K562 (cell line): ENCODE results near the gene ABCB6. TPM values are rescaled to one million over a fixed set of nuclear protein-coding genes. Genes with fewer than 3 reads are reported as not detected.

Source experiments
- BRCA1 ChIP-seq, 2 experiments: fragments of 450-650 bp in 1 of 2; sonication (generic) in 1 of 2; formaldehyde crosslinking in 1 of 2; IDR thresholded peaks; 2 replicates each; pipeline versions ENCODE4 v1.5.0 to v1.6.1; 2017 to 2020; ENCODE audit warnings: mild to moderate bottlenecking in 1 of 2, missing genetic modification reagents in 1 of 2
- CBX3 ChIP-seq, 2 experiments: IDR thresholded peaks; 1 replicate in 1 of 2; 2 replicates in 1 of 2; pipeline ENCODE4 v1.6.1; 2012; ENCODE audit warnings: inconsistent platforms in 2 of 2, low read length in 2 of 2, borderline replicate concordance in 1 of 2, control low read depth in 1 of 2
- CTBP1 ChIP-seq: fragments of 450-650 bp; IDR thresholded peaks from 2 replicates; pipeline ENCODE4 v1.6.1; 2016; ENCODE audit warnings: borderline replicate concordance
- EZH2 ChIP-seq: IDR thresholded peaks from 2 replicates; pipeline ENCODE4 v1.6.1; 2012; ENCODE audit warnings: low read depth, mild to moderate bottlenecking, inconsistent platforms, low read length, borderline replicate concordance
- GATA2 ChIP-seq: sonication (generic); formaldehyde crosslinking; IDR thresholded peaks from 2 replicates; pipeline ENCODE4 v1.4.0; 2020; ENCODE audit warnings: mild to moderate bottlenecking, missing genetic modification reagents
- GTF2F1 ChIP-seq: IDR thresholded peaks from 2 replicates; pipeline ENCODE4 v1.6.1; 2011; ENCODE audit warnings: low read depth, low read length, improper control_type of control experiment
- HCFC1 ChIP-seq: IDR thresholded peaks from 2 replicates; pipeline ENCODE4 v1.6.1; 2012; ENCODE audit warnings: low read depth, low read length, improper control_type of control experiment
- PYGO2 ChIP-seq: fragments of 450-650 bp; IDR thresholded peaks from 2 replicates; pipeline ENCODE4 v1.6.1; 2016; ENCODE audit warnings: mild to moderate bottlenecking, missing genetic modification characterization, moderate library complexity, missing compliant biosample characterization
- SIN3A ChIP-seq, 2 experiments: fragments of 150-350 bp in 1 of 2; IDR thresholded peaks; 2 replicates each; pipeline ENCODE4 v1.6.1; 2011 to 2016; ENCODE audit warnings: borderline replicate concordance in 2 of 2, low read depth in 2 of 2, low read length in 2 of 2, mild to moderate bottlenecking in 2 of 2, moderate library complexity in 2 of 2; ENCODE audit not compliant: control insufficient read depth in 1 of 2
- SPI1 ChIP-seq: IDR thresholded peaks from 2 replicates; pipeline ENCODE4 v1.6.1; 2011; ENCODE audit warnings: low read depth, low read length, control low read depth, borderline replicate concordance
- TCF3 ChIP-seq: sonication (generic); formaldehyde crosslinking; IDR thresholded peaks from 2 replicates; pipeline ENCODE4 v1.4.0; 2020; ENCODE audit warnings: mild to moderate bottlenecking, missing genetic modification reagents
- TRIM24 ChIP-seq, 2 experiments: fragments of 450-650 bp; IDR thresholded peaks; 2 replicates each; pipeline ENCODE4 v1.6.1; 2016
- ZC3H4 ChIP-seq: sonication (generic); formaldehyde crosslinking; IDR thresholded peaks from 2 replicates; pipeline ENCODE4 v1.9.0; 2021; ENCODE audit warnings: missing genetic modification reagents, borderline replicate concordance
- ZC3H8 ChIP-seq: fragments of 450-650 bp; IDR thresholded peaks from 2 replicates; pipeline ENCODE4 v1.6.1; 2017
- ZFP36 ChIP-seq: fragments of 150-350 bp; IDR thresholded peaks from 2 replicates; pipeline ENCODE4 v1.6.1; 2018; ENCODE audit warnings: low read length, low read depth; ENCODE audit not compliant: partially characterized antibody
- ZNF197 ChIP-seq: fragments of 200-800 bp; sonication (Bioruptor generic); IDR thresholded peaks from 2 replicates; pipeline ENCODE4 v1.6.1; 2016; ENCODE audit warnings: low read depth, missing genetic modification characterization, missing compliant biosample characterization
- ZNF785 ChIP-seq: fragments of 250-450 bp; sonication (Bioruptor Pico); IDR thresholded peaks from 2 replicates; pipeline ENCODE4 v1.4.0; 2020; ENCODE audit warnings: mild to moderate bottlenecking
- polyA plus RNA-seq, 8 experiments: library from polyadenylated mRNA; depleted of rRNA in 4 of 8; stranded (reverse) in 5 of 8; unstranded in 3 of 8; fragments of >200 nt; fragmentation: Nextera tagmentation in 2 of 8; fragmentation: Illumina TruSeq in 1 of 8; extraction: Ambion mirVana in 2 of 8; extraction: Trizol in 1 of 8; gene quantifications; 2 replicates each; pipeline versions ENCODE4 v1.2.1 to v1.2.3, GENCODE V29; 2011 to 2014; ENCODE audit warnings: inconsistent platforms in 1 of 8, missing spikeins in 1 of 8
- total RNA-seq, 7 experiments: library from RNA; depleted of rRNA in 6 of 7; stranded (reverse); fragments of >200 nt in 6 of 7; fragmentation: Illumina TruSeq in 2 of 7; extraction: Trizol in 2 of 7; gene quantifications; 2 replicates each; pipeline versions ENCODE4 v1.2.1 to v1.2.3, GENCODE V29; 2011 to 2021; ENCODE audit warnings: low replicate concordance in 1 of 7
- TF ChIP-seq, protein P1 (sequence below), 3 experiments: fragments of 200-800 bp in 1 of 3; fragments of 250-450 bp in 1 of 3; fragments of 450-650 bp in 1 of 3; sonication (Bioruptor Pico) in 1 of 3; sonication (Bioruptor generic) in 1 of 3; formaldehyde crosslinking in 1 of 3; IDR thresholded peaks; 2 replicates each; pipeline versions ENCODE4 v1.6.1 to v1.8.0; 2016 to 2022; ENCODE audit warnings: mild to moderate bottlenecking in 2 of 3, missing genetic modification characterization in 2 of 3, missing compliant biosample characterization in 1 of 3, moderate library complexity in 1 of 3
- TF ChIP-seq, protein P2 (sequence below): fragments of 150-350 bp; conservative IDR thresholded peaks from 2 replicates; pipeline ENCODE4 v1.6.1; 2014; ENCODE audit warnings: low read length
- TF ChIP-seq, protein P3 (sequence below): IDR thresholded peaks from 2 replicates; pipeline ENCODE4 v1.6.1; 2014; ENCODE audit warnings: antibody characterized with exemption

The ABCB6 gene
- total and polyA plus RNA-seq, 9 of the 15 experiments (the other 6 are each of a cell fraction or from before 2014, with no cell fraction given): 3.7 to 29.8 (median 16.8) TPM

DNA sequence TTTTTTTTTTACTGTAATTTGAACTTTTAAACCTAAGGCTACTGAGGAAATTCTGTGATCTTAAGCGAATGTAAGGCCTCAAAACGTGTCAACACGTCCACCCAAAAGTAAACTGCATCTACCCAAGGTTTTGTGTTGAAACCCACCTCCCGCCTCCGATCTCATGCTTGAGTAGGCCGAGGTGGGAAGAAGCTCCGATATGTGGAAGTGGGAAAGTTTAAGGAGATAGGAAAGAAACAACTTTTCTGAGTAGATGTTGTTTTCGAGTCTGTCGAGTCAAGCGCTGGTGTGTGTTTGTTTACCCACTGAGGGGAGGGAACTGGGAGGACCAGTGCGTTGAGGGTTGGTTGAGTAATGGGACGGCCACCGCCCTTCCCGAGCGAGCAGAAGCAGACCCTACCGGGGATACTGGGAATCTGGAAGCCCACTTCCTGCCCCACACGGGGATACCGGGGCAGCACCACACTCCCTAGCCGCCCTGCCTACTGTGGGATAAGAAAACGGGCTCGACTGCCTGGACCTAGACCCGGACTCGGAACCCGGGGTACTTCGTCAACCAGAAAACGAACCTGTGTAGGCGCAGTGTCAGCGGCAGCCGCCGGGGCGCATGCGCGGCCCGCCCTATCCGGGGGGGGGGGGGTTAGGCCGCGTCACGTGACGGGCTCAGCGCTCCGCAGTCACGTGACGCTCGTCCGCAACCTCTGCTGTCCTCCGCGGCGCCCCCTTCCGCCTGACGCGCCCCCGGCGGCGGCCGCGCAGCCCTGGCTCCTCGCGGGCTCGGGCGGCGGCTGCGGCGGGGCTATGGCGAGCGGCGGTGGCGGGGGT, 41.0 kb downstream of the ABCB6 start, which contains the start of gene RETREG2 (continued):
- TF ChIP-seq, protein P1, sequence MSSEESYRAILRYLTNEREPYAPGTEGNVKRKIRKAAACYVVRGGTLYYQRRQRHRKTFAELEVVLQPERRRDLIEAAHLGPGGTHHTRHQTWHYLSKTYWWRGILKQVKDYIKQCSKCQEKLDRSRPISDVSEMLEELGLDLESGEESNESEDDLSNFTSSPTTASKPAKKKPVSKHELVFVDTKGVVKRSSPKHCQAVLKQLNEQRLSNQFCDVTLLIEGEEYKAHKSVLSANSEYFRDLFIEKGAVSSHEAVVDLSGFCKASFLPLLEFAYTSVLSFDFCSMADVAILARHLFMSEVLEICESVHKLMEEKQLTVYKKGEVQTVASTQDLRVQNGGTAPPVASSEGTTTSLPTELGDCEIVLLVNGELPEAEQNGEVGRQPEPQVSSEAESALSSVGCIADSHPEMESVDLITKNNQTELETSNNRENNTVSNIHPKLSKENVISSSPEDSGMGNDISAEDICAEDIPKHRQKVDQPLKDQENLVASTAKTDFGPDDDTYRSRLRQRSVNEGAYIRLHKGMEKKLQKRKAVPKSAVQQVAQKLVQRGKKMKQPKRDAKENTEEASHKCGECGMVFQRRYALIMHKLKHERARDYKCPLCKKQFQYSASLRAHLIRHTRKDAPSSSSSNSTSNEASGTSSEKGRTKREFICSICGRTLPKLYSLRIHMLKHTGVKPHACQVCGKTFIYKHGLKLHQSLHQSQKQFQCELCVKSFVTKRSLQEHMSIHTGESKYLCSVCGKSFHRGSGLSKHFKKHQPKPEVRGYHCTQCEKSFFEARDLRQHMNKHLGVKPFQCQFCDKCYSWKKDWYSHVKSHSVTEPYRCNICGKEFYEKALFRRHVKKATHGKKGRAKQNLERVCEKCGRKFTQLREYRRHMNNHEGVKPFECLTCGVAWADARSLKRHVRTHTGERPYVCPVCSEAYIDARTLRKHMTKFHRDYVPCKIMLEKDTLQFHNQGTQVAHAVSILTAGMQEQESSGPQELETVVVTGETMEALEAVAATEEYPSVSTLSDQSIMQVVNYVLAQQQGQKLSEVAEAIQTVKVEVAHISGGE (CRISPR knock-in tag; IDR thresholded peaks at IDR 0.05): peak in 2 of 3 experiments; percentile 64 to 80; a peak in 4 of 6 replicates
- TF ChIP-seq SPI1 (peak; percentile 48; the same call in 1 of the 2 replicates), CBX3 (IDR thresholded peaks at IDR 0.05; ENCODE audit: borderline replicate concordance in 1 of 2, low read length in 2 of 2) (no peak; a peak in 1 of 3 replicates), EZH2 (no peak), PYGO2 (no peak), HCFC1 (peak; percentile 41), CTBP1 (0 out of 2 replicates have a peak, but pooled peaks have one; percentile 30), GATA2 (CRISPR knock-in tag) (no peak), ZC3H8 (no peak), ZNF785 (CRISPR knock-in tag) (no peak), ZNF197 (CRISPR knock-in tag) (no peak), ZFP36 (no peak), TRIM24 (IDR thresholded peaks at IDR 0.05) (no peak), BRCA1 (IDR thresholded peaks at IDR 0.05) (no peak), BRCA1 (CRISPR knock-in tag; IDR thresholded peaks at IDR 0.05) (no peak), ZC3H4 (0 out of 2 replicates have a peak, but pooled peaks have one; percentile 48), SIN3A (IDR thresholded peaks at IDR 0.05; ENCODE audit: borderline replicate concordance in 2 of 2, control insufficient read depth in 1 of 2, low read depth in 2 of 2, low read length in 2 of 2) (peak in 1 of 2 experiments; percentile 88; a peak in 2 of 4 replicates), GTF2F1 (no peak), TCF3 (CRISPR knock-in tag) (no peak)
- TF ChIP-seq, protein P2, sequence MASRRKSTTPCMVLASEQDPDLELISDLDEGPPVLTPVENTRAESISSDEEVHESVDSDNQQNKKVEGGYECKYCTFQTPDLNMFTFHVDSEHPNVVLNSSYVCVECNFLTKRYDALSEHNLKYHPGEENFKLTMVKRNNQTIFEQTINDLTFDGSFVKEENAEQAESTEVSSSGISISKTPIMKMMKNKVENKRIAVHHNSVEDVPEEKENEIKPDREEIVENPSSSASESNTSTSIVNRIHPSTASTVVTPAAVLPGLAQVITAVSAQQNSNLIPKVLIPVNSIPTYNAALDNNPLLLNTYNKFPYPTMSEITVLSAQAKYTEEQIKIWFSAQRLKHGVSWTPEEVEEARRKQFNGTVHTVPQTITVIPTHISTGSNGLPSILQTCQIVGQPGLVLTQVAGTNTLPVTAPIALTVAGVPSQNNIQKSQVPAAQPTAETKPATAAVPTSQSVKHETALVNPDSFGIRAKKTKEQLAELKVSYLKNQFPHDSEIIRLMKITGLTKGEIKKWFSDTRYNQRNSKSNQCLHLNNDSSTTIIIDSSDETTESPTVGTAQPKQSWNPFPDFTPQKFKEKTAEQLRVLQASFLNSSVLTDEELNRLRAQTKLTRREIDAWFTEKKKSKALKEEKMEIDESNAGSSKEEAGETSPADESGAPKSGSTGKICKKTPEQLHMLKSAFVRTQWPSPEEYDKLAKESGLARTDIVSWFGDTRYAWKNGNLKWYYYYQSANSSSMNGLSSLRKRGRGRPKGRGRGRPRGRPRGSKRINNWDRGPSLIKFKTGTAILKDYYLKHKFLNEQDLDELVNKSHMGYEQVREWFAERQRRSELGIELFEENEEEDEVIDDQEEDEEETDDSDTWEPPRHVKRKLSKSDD: no peak
- TF ChIP-seq, protein P3, sequence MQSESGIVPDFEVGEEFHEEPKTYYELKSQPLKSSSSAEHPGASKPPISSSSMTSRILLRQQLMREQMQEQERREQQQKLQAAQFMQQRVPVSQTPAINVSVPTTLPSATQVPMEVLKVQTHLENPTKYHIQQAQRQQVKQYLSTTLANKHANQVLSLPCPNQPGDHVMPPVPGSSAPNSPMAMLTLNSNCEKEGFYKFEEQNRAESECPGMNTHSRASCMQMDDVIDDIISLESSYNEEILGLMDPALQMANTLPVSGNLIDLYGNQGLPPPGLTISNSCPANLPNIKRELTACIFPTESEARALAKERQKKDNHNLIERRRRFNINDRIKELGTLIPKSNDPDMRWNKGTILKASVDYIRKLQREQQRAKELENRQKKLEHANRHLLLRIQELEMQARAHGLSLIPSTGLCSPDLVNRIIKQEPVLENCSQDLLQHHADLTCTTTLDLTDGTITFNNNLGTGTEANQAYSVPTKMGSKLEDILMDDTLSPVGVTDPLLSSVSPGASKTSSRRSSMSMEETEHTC: peak; percentile 39; the same call in 1 of the 2 replicates
